Measurements from ENCODE around the gene MRPL1.

The MRPL1 gene

GRCh38 chr4:77911091-77911490, 48.5 kb downstream of the MRPL1 start:
- H3K4me3 ChIP-seq (replicated peaks in 1 of 2; ENCODE audit: low read depth in 2 of 2, low read length in 2 of 2), result no peak overlapping the region
- no peak for TF ChIP-seq CTCF (IDR thresholded peaks at IDR 0.05; ENCODE audit: low read depth, low read length)
- peak in 1 of 2 donors; percentile 55 for DNase-seq (ENCODE audit: low read depth in 2 of 2)

GRCh38 chr4:77911842-77912450, 49.3 kb downstream of the MRPL1 start:
- H3K4me3 ChIP-seq (replicated peaks in 1 of 2; ENCODE audit: low read depth in 2 of 2, low read length in 2 of 2), result no peak overlapping the region
- no peak for DNase-seq (ENCODE audit: low read depth in 2 of 2)
- TF ChIP-seq CTCF (IDR thresholded peaks at IDR 0.05; ENCODE audit: low read depth, low read length), result no peak

- peak; percentile 22 to 40 for DNase-seq (ENCODE audit: low read depth in 2 of 2)
- H3K4me3 ChIP-seq (replicated peaks in 1 of 2; ENCODE audit: low read depth in 2 of 2, low read length in 2 of 2), result no peak overlapping the region
- TF ChIP-seq CTCF (IDR thresholded peaks at IDR 0.05; ENCODE audit: low read depth, low read length), result no peak
These were observed 50.7 kb downstream of the MRPL1 start for GRCh38 chr4:77913348-77913747.

GRCh38 chr4:77917075-77917474, 54.4 kb downstream of the MRPL1 start:
- no peak for DNase-seq (ENCODE audit: low read depth in 2 of 2)
- no peak overlapping the region for H3K4me3 ChIP-seq (replicated peaks in 1 of 2; ENCODE audit: low read depth in 2 of 2, low read length in 2 of 2)
- no peak for TF ChIP-seq CTCF (IDR thresholded peaks at IDR 0.05; ENCODE audit: low read depth, low read length)

- no peak for TF ChIP-seq CTCF (IDR thresholded peaks at IDR 0.05; ENCODE audit: low read depth, low read length)
- H3K4me3 ChIP-seq (replicated peaks in 1 of 2; ENCODE audit: low read depth in 2 of 2, low read length in 2 of 2), result no peak overlapping the region
- no peak for DNase-seq (ENCODE audit: low read depth in 2 of 2)
These were observed 55.0 kb downstream of the MRPL1 start for GRCh38 chr4:77917601-77918000.

GRCh38 chr4:77920371-77920770, 57.7 kb downstream of the MRPL1 start:
- DNase-seq (ENCODE audit: low read depth in 2 of 2), result no peak
- no peak for TF ChIP-seq CTCF (IDR thresholded peaks at IDR 0.05; ENCODE audit: low read depth, low read length)
- H3K4me3 ChIP-seq (replicated peaks in 1 of 2; ENCODE audit: low read depth in 2 of 2, low read length in 2 of 2), result no peak overlapping the region

- no peak overlapping the region for H3K4me3 ChIP-seq (replicated peaks in 1 of 2; ENCODE audit: low read depth in 2 of 2, low read length in 2 of 2)
- no peak for TF ChIP-seq CTCF (IDR thresholded peaks at IDR 0.05; ENCODE audit: low read depth, low read length)
These were observed 59.1 kb downstream of the MRPL1 start for GRCh38 chr4:77921701-77922100.

More at GRCh38 chr4:77921701-77922100, 59.1 kb downstream of the MRPL1 start:
- DNase-seq (ENCODE audit: low read depth in 2 of 2), result peak; percentile 95 to 96

Data from cardiac fibroblast (primary cell).